Measurements from ENCODE around the gene TMEM151B.
"Not testable (repeated sequence)": the region's sequence is repeated elsewhere in the genome, so short reads cannot be mapped to it uniquely, and the experiment has no call there.

The TMEM151B gene

GRCh38 chr6:44335631-44336030 is 65.4 kb downstream of the TMEM151B start:
- Histone ChIP-seq H3K27me3 (replicated peaks; ENCODE audit: control insufficient read depth, insufficient read depth, low read length) (peaks cover 37% of the 10 kb centered on the region), H3K4me3 (ENCODE audit: low read length) (no peak overlapping the region), H3K36me3 (ENCODE audit: control insufficient read depth, insufficient read depth, low read length, severe bottlenecking) (no peaks in the 10 kb centered on the region), H3K9ac (ENCODE audit: low read length) (no peak overlapping the region), H3K4me1 (ENCODE audit: control insufficient read depth, insufficient read depth, low read length) (no peaks in the 10 kb centered on the region), H3K9me3 (ENCODE audit: control insufficient read depth, low read length) (no peaks in the 10 kb centered on the region)
- no peak for DNase-seq (ENCODE audit: low read depth)

GRCh38 chr6:44338228-44339122 is 68.2 kb downstream of the TMEM151B start:
- H3K36me3 ChIP-seq (ENCODE audit: control insufficient read depth, insufficient read depth, low read length, severe bottlenecking) = no peaks in the 10 kb centered on the region
- H3K9ac ChIP-seq (ENCODE audit: low read length) = no peak overlapping the region
- H3K4me3 ChIP-seq (ENCODE audit: low read length) = no peak overlapping the region
- H3K9me3 ChIP-seq (ENCODE audit: control insufficient read depth, low read length) = no peaks in the 10 kb centered on the region
- H3K4me1 ChIP-seq (ENCODE audit: control insufficient read depth, insufficient read depth, low read length) = peaks cover 9% of the 10 kb centered on the region
- DNase-seq (ENCODE audit: low read depth) = peak; percentile 84
- peaks cover 43% of the 10 kb centered on the region for H3K27me3 ChIP-seq (replicated peaks; ENCODE audit: control insufficient read depth, insufficient read depth, low read length)

GRCh38 chr6:44339301-44339700 is 69.1 kb downstream of the TMEM151B start:
- Histone ChIP-seq H3K27me3 (replicated peaks; ENCODE audit: control insufficient read depth, insufficient read depth, low read length) (peaks cover 52% of the 10 kb centered on the region), H3K4me1 (ENCODE audit: control insufficient read depth, insufficient read depth, low read length) (peaks cover 9% of the 10 kb centered on the region), H3K9me3 (ENCODE audit: control insufficient read depth, low read length) (no peaks in the 10 kb centered on the region), H3K9ac (ENCODE audit: low read length) (no peak overlapping the region), H3K36me3 (ENCODE audit: control insufficient read depth, insufficient read depth, low read length, severe bottlenecking) (no peaks in the 10 kb centered on the region), H3K4me3 (ENCODE audit: low read length) (no peak overlapping the region)
- no peak for DNase-seq (ENCODE audit: low read depth)

- Histone ChIP-seq H3K4me3 (ENCODE audit: low read length) (no peak overlapping the region), H3K9ac (ENCODE audit: low read length) (no peak overlapping the region), H3K9me3 (ENCODE audit: control insufficient read depth, low read length) (no peaks in the 10 kb centered on the region), H3K4me1 (ENCODE audit: control insufficient read depth, insufficient read depth, low read length) (peaks cover 9% of the 10 kb centered on the region), H3K27me3 (replicated peaks; ENCODE audit: control insufficient read depth, insufficient read depth, low read length) (peaks cover 52% of the 10 kb centered on the region), H3K36me3 (ENCODE audit: control insufficient read depth, insufficient read depth, low read length, severe bottlenecking) (no peaks in the 10 kb centered on the region)
- DNase-seq (ENCODE audit: low read depth) = peak; percentile 8
Measured at GRCh38 chr6:44339763-44340625, 69.7 kb downstream of the TMEM151B start.

GRCh38 chr6:44341095-44341890 is 71.0 kb downstream of the TMEM151B start:
- Histone ChIP-seq H3K36me3 (ENCODE audit: control insufficient read depth, insufficient read depth, low read length, severe bottlenecking) (no peaks in the 10 kb centered on the region), H3K4me1 (ENCODE audit: control insufficient read depth, insufficient read depth, low read length) (peaks cover 9% of the 10 kb centered on the region), H3K27me3 (replicated peaks; ENCODE audit: control insufficient read depth, insufficient read depth, low read length) (peaks cover 50% of the 10 kb centered on the region), H3K4me3 (ENCODE audit: low read length) (no peak overlapping the region), H3K9ac (ENCODE audit: low read length) (no peak overlapping the region), H3K9me3 (ENCODE audit: control insufficient read depth, low read length) (no peaks in the 10 kb centered on the region)
- DNase-seq (ENCODE audit: low read depth) = no peak

GRCh38 chr6:44342052-44342451 is 71.8 kb downstream of the TMEM151B start:
- peak overlapping the region; percentile 63 for H3K4me3 ChIP-seq (ENCODE audit: low read length)
- peak overlapping the region; percentile 6 for H3K9ac ChIP-seq (ENCODE audit: low read length)
- H3K9me3 ChIP-seq (ENCODE audit: control insufficient read depth, low read length) = no peaks in the 10 kb centered on the region
- peaks cover 9% of the 10 kb centered on the region for H3K4me1 ChIP-seq (ENCODE audit: control insufficient read depth, insufficient read depth, low read length)
- peaks cover 42% of the 10 kb centered on the region for H3K27me3 ChIP-seq (replicated peaks; ENCODE audit: control insufficient read depth, insufficient read depth, low read length)
- no peaks in the 10 kb centered on the region for H3K36me3 ChIP-seq (ENCODE audit: control insufficient read depth, insufficient read depth, low read length, severe bottlenecking)
- peak; percentile 56 for DNase-seq (ENCODE audit: low read depth)

- Histone ChIP-seq H3K9ac (ENCODE audit: low read length) (peak within 1 kb of the TSS; percentile 6), H3K27me3 (replicated peaks; ENCODE audit: control insufficient read depth, insufficient read depth, low read length) (peaks cover 38% of the 10 kb centered on the region), H3K36me3 (ENCODE audit: control insufficient read depth, insufficient read depth, low read length, severe bottlenecking) (no peaks in the 10 kb centered on the region), H3K9me3 (ENCODE audit: control insufficient read depth, low read length) (no peaks in the 10 kb centered on the region), H3K4me1 (ENCODE audit: control insufficient read depth, insufficient read depth, low read length) (peaks cover 9% of the 10 kb centered on the region), H3K4me3 (ENCODE audit: low read length) (peak within 1 kb of the TSS; percentile 63)
- DNase-seq (ENCODE audit: low read depth) = peak; percentile 57
Measured at GRCh38 chr6:44342489-44342888, 72.2 kb downstream of the TMEM151B start, which contains the start of gene SPATS1. TSS of gene SPATS1 (plus strand) at chr6:44342650. CDS start at chr6:44343096, 446 bp downstream.

- not testable (repeated sequence) for H3K4me1 ChIP-seq (ENCODE audit: control insufficient read depth, insufficient read depth, low read length); H3K4me3 ChIP-seq (ENCODE audit: low read length); H3K36me3 ChIP-seq (ENCODE audit: control insufficient read depth, insufficient read depth, low read length, severe bottlenecking); H3K9ac ChIP-seq (ENCODE audit: low read length); DNase-seq (ENCODE audit: low read depth); H3K9me3 ChIP-seq (ENCODE audit: control insufficient read depth, low read length)
- H3K27me3 ChIP-seq (replicated peaks; ENCODE audit: control insufficient read depth, insufficient read depth, low read length) = peaks cover 24% of the 10 kb centered on the region
Measured at GRCh38 chr6:44346818-44347217, 76.6 kb downstream of the TMEM151B start.

- no peaks in the 10 kb centered on the region for H3K36me3 ChIP-seq (ENCODE audit: control insufficient read depth, insufficient read depth, low read length, severe bottlenecking)
- H3K9me3 ChIP-seq (ENCODE audit: control insufficient read depth, low read length) = no peaks in the 10 kb centered on the region
- no peak for DNase-seq (ENCODE audit: low read depth)
- H3K27me3 ChIP-seq (replicated peaks; ENCODE audit: control insufficient read depth, insufficient read depth, low read length) = peaks cover 7% of the 10 kb centered on the region
- H3K9ac ChIP-seq (ENCODE audit: low read length) = no peak overlapping the region
- no peak overlapping the region for H3K4me3 ChIP-seq (ENCODE audit: low read length)
- no peaks in the 10 kb centered on the region for H3K4me1 ChIP-seq (ENCODE audit: control insufficient read depth, insufficient read depth, low read length)
Measured at GRCh38 chr6:44349904-44350649, 79.8 kb downstream of the TMEM151B start.

GRCh38 chr6:44350650-44350994 is 80.4 kb downstream of the TMEM151B start:
- not testable (repeated sequence) for H3K27me3 ChIP-seq (replicated peaks; ENCODE audit: control insufficient read depth, insufficient read depth, low read length); H3K36me3 ChIP-seq (ENCODE audit: control insufficient read depth, insufficient read depth, low read length, severe bottlenecking); H3K4me3 ChIP-seq (ENCODE audit: low read length); H3K9ac ChIP-seq (ENCODE audit: low read length); H3K4me1 ChIP-seq (ENCODE audit: control insufficient read depth, insufficient read depth, low read length); DNase-seq (ENCODE audit: low read depth); H3K9me3 ChIP-seq (ENCODE audit: control insufficient read depth, low read length)

Measured in adipocyte (in vitro differentiated cells).